Astrocyte (in vitro differentiated cells and primary cell): ENCODE measurements around the gene PTK6. TPM values are rescaled to one million over a fixed set of nuclear protein-coding genes. Genes with fewer than 3 reads are reported as not detected.

Source experiments
- DNase-seq: peaks from one replicate; pipeline ENCODE4 v3.0.0-alpha.2; 2010; ENCODE audit warnings: low read depth
- FAIRE-seq: peaks from 2 replicates; lab custom pipeline; 2011; peaks lifted over from hg19 to GRCh38; lab: Jason Lieb, UNC
- H2AFZ ChIP-seq: 2 replicates; pipeline ENCODE4 v1.6.0; 2012; ENCODE audit warnings: low read depth, low read length, inconsistent platforms
- H3K27ac ChIP-seq: 2 replicates; pipeline ENCODE4 v1.5.1; 2011; ENCODE audit warnings: low read depth, low read length, inconsistent platforms
- H3K27me3 ChIP-seq: 2 replicates; pipeline ENCODE4 v1.6.0; 2011; ENCODE audit warnings: low read length, inconsistent platforms; ENCODE audit not compliant: insufficient read depth
- H3K36me3 ChIP-seq: 2 replicates; pipeline ENCODE4 v1.5.1; 2011; ENCODE audit warnings: low read length, inconsistent platforms; ENCODE audit not compliant: insufficient read depth
- H3K4me1 ChIP-seq: 2 replicates; pipeline ENCODE4 v1.5.1; 2011; ENCODE audit warnings: low read length, inconsistent platforms; ENCODE audit not compliant: insufficient read depth
- H3K4me2 ChIP-seq: 2 replicates; pipeline ENCODE4 v1.6.0; 2012; ENCODE audit warnings: low read length, inconsistent platforms
- H3K4me3 ChIP-seq: 2 replicates; pipeline ENCODE4 v1.5.1; 2011; ENCODE audit warnings: low read depth, mild to moderate bottlenecking, low read length, inconsistent platforms; ENCODE audit not compliant: insufficient read depth
- H3K79me2 ChIP-seq: 2 replicates; pipeline ENCODE4 v1.6.0; 2012; ENCODE audit warnings: mild to moderate bottlenecking, low read length, inconsistent platforms; ENCODE audit not compliant: insufficient read depth
- H3K9ac ChIP-seq: 2 replicates; pipeline ENCODE4 v1.6.0; 2012; ENCODE audit warnings: mild to moderate bottlenecking, low read length, inconsistent platforms
- H3K9me3 ChIP-seq: 2 replicates; pipeline ENCODE4 v1.5.1; 2012; ENCODE audit warnings: low read depth, mild to moderate bottlenecking, low read length, inconsistent platforms; ENCODE audit not compliant: insufficient read depth
- H4K20me1 ChIP-seq: 2 replicates; pipeline ENCODE4 v1.6.0; 2012; ENCODE audit warnings: low read length, inconsistent platforms; ENCODE audit not compliant: insufficient read depth
- H3K27ac Mint-ChIP-seq: one replicate; pipeline ENCODE4 v1.8.0; 2021; ENCODE audit warnings: mild to moderate bottlenecking, mixed read lengths; ENCODE audit not compliant: unreplicated experiment
- H3K27me3 Mint-ChIP-seq: one replicate; pipeline ENCODE4 v1.8.0; 2021; ENCODE audit warnings: low read depth, mixed read lengths; ENCODE audit not compliant: unreplicated experiment
- H3K36me3 Mint-ChIP-seq: one replicate; pipeline ENCODE4 v1.8.0; 2021; ENCODE audit warnings: low read depth, mixed read lengths; ENCODE audit not compliant: unreplicated experiment
- H3K4me1 Mint-ChIP-seq: one replicate; pipeline ENCODE4 v1.8.0; 2021; ENCODE audit warnings: low read depth, mixed read lengths; ENCODE audit not compliant: unreplicated experiment
- H3K4me3 Mint-ChIP-seq: one replicate; pipeline ENCODE4 v1.8.0; 2021; ENCODE audit warnings: mild to moderate bottlenecking, moderate library complexity, mixed read lengths; ENCODE audit not compliant: unreplicated experiment
- H3K9me3 Mint-ChIP-seq: one replicate; pipeline ENCODE4 v1.8.0; 2021; ENCODE audit warnings: mild to moderate bottlenecking, mixed read lengths; ENCODE audit not compliant: unreplicated experiment
- CTCF ChIP-seq: IDR thresholded peaks from 2 replicates; pipeline ENCODE4 v1.5.1; 2011; ENCODE audit warnings: low read depth, mild to moderate bottlenecking, inconsistent platforms, low read length, moderate library complexity; ENCODE audit not compliant: insufficient read depth
- EZH2 ChIP-seq: IDR thresholded peaks from 2 replicates; pipeline ENCODE4 v1.6.1; 2012; ENCODE audit warnings: mild to moderate bottlenecking, low read length, inconsistent platforms; ENCODE audit not compliant: insufficient read depth
- total RNA-seq: library from RNA; stranded (reverse); gene quantifications from 2 replicates; pipeline ENCODE4 v1.2.1, GENCODE V29; 2021

Gene PTK6
- total RNA-seq, 1 donor from 2014 or later: 0.18 TPM

- Histone ChIP-seq H3K9me3 (no peaks in the 10 kb centered on the region), H4K20me1 (no peaks in the 10 kb centered on the region), H3K4me1 (no peaks in the 10 kb centered on the region), H3K27ac (no peak overlapping the region), H3K4me2 (peak overlapping the region; percentile 71), H3K36me3 (no peaks in the 10 kb centered on the region), H3K9ac (no peak overlapping the region), H3K4me3 (no peak overlapping the region), H2AFZ (peak overlapping the region; percentile 52), H3K27me3 (peaks cover 2% of the 10 kb centered on the region), H3K79me2 (no peaks in the 10 kb centered on the region)
- Mint-ChIP-seq H3K36me3 (no peaks in the 10 kb centered on the region), H3K4me3 (no peak overlapping the region), H3K4me1 (no peaks in the 10 kb centered on the region), H3K27ac (no peak overlapping the region), H3K9me3 (peaks cover 2% of the 10 kb centered on the region), H3K27me3 (peaks cover 5% of the 10 kb centered on the region)
- DNase-seq: no peak
- TF ChIP-seq EZH2 (no peak), CTCF (no peak)
- no peak for FAIRE-seq
Measured at GRCh38 chr20:63496596-63497120, 40.5 kb downstream of the PTK6 start.

GRCh38 chr20:63495741-63496595, 41.2 kb downstream of the PTK6 start:
- no peaks in the 10 kb centered on the region for H4K20me1 ChIP-seq
- peaks cover 2% of the 10 kb centered on the region for H3K36me3 Mint-ChIP-seq
- FAIRE-seq (no peak), DNase-seq (no peak)
- H3K27ac ChIP-seq: no peak overlapping the region
- peak overlapping the region; percentile 52 for H2AFZ ChIP-seq
- no peaks in the 10 kb centered on the region for H3K36me3 ChIP-seq
- H3K9me3 Mint-ChIP-seq: peaks cover 5% of the 10 kb centered on the region
- peak overlapping the region; percentile 71 for H3K4me2 ChIP-seq
- H3K27me3 ChIP-seq: peaks cover 2% of the 10 kb centered on the region
- H3K9ac ChIP-seq: no peak overlapping the region
- no peaks in the 10 kb centered on the region for H3K9me3 ChIP-seq
- no peaks in the 10 kb centered on the region for H3K4me1 ChIP-seq
- H3K79me2 ChIP-seq: no peaks in the 10 kb centered on the region
- no peaks in the 10 kb centered on the region for H3K4me1 Mint-ChIP-seq
- peak overlapping the region; percentile 45 for H3K4me3 Mint-ChIP-seq
- H3K27ac Mint-ChIP-seq: no peak overlapping the region
- peak; percentile 59 for TF ChIP-seq CTCF
- no peak for TF ChIP-seq EZH2
- H3K27me3 Mint-ChIP-seq: peaks cover 6% of the 10 kb centered on the region
- no peak overlapping the region for H3K4me3 ChIP-seq
